Measurements from ENCODE around the gene KATNAL2. TPM values are rescaled to one million over a fixed set of nuclear protein-coding genes. Genes with fewer than 3 reads are reported as not detected.

KATNAL2 gene
- total RNA-seq, 4 donors from 2014 or later = 1.1 to 10.1 (median 1.9) TPM

DNA sequence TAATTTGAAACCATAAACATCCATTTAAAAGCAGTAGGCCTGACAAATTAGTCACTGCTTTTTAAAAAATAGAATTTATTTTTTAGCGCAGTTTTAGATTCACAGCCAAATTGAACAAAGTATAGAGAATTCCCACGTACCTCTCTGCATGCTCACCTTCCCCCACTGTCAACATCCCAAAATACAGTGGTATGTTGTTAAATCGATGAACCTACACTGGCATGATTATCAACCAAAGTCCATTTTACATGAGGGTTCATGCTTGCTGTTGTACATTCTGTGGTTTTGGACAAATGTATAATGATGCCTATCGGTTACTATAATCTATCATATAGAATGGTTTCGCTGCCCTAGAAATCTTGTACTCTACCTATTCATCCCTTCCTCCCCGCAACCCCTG lies 123.6 kb downstream of the KATNAL2 start:
- no peak overlapping the region for H3K27ac ChIP-seq
- H3K4me3 ChIP-seq = no peak overlapping the region
- H3K27me3 ChIP-seq = no peaks in the 10 kb centered on the region
- DNase-seq (ENCODE audit: low spot score in 2 of 2) = no peak
- TF ChIP-seq POLR2A (IDR thresholded peaks at IDR 0.05) = no peak
- no peak for TF ChIP-seq CTCF (IDR thresholded peaks at IDR 0.05)
- no peak for TF ChIP-seq POLR2AphosphoS5 (IDR thresholded peaks at IDR 0.05)
- TF ChIP-seq EP300 (IDR thresholded peaks at IDR 0.05) = no peak
- WGBS = 95% methylated on average over 6 of the region's 6 CpGs
- H3K36me3 ChIP-seq = no peaks in the 10 kb centered on the region
- no peaks in the 10 kb centered on the region for H3K9me3 ChIP-seq
- H3K4me1 ChIP-seq = no peaks in the 10 kb centered on the region

GRCh38 chr18:47050468-47050867 lies 133.1 kb downstream of the KATNAL2 start:
- TF ChIP-seq CTCF (IDR thresholded peaks at IDR 0.05) = peak; percentile 45 to 51
- no peak for TF ChIP-seq POLR2A (IDR thresholded peaks at IDR 0.05)
- Histone ChIP-seq H3K27ac (no peak overlapping the region), H3K9me3 (no peaks in the 10 kb centered on the region), H3K27me3 (no peaks in the 10 kb centered on the region), H3K36me3 (no peaks in the 10 kb centered on the region), H3K4me3 (no peak overlapping the region), H3K4me1 (no peaks in the 10 kb centered on the region)
- DNase-seq (ENCODE audit: low spot score in 2 of 2) = no peak
- 38% methylated on average over 7 of the region's 7 CpGs for WGBS

- no peak for DNase-seq (ENCODE audit: low spot score in 2 of 2)
- no peaks in the 10 kb centered on the region for H3K9me3 ChIP-seq
- no peaks in the 10 kb centered on the region for H3K27me3 ChIP-seq
- H3K27ac ChIP-seq = no peak overlapping the region
- TF ChIP-seq POLR2A (IDR thresholded peaks at IDR 0.05) (no peak), POLR2AphosphoS5 (IDR thresholded peaks at IDR 0.05) (no peak), EP300 (IDR thresholded peaks at IDR 0.05) (no peak)
- no peaks in the 10 kb centered on the region for H3K4me1 ChIP-seq
- H3K4me3 ChIP-seq = no peak overlapping the region
- H3K36me3 ChIP-seq = no peaks in the 10 kb centered on the region
- 84% methylated on average over 5 of the region's 5 CpGs for WGBS
Measured at GRCh38 chr18:47054369-47054768, 137.0 kb downstream of the KATNAL2 start.

DNA sequence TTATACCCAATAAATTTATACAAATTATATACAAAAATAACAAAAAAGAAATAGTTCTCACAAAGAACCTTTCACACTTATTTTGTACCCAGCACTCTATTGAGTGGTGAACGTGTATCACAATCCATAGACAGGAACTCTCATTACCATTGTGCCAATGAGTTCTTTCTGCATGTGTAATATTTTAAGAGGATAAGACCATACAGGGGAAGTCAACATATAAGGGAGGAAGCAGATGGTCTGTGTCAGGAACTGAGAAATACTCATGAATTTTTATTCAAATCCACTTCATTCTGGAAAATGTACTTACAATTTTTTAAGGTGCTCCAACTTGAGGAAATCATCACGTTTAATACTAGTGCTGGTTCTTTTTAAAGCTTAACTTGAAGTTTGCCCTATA lies 145.1 kb downstream of the KATNAL2 start:
- Histone ChIP-seq H3K36me3 (no peaks in the 10 kb centered on the region), H3K27me3 (no peaks in the 10 kb centered on the region), H3K4me3 (no peak overlapping the region), H3K4me1 (no peaks in the 10 kb centered on the region), H3K27ac (no peak overlapping the region), H3K9me3 (no peaks in the 10 kb centered on the region)
- 67% methylated on average over 2 of the region's 2 CpGs for WGBS
- no peak for DNase-seq (ENCODE audit: low spot score in 2 of 2)
- TF ChIP-seq POLR2A (IDR thresholded peaks at IDR 0.05) = no peak

DNA sequence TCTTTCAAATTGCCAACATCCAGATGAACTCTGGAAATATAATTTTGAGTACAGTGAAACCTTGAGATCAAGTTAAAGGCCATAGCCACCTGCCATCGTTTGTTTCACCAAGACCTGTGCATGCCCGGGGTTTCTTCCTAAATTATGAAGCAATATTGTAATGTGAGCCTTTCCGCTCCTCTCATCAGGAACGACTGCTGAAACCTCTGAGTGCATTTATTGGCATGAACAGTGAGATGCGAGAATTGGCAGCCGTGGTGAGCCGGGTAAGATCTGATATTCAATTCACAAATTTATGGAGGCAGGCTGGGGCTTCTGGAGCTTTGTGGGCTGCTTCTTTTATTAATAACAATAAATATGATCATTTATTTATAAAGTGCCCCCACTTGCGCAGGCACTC lies 145.7 kb downstream of the KATNAL2 start:
- no peak for DNase-seq (ENCODE audit: low spot score in 2 of 2)
- no peak overlapping the region for H3K4me3 ChIP-seq
- no peaks in the 10 kb centered on the region for H3K27me3 ChIP-seq
- H3K27ac ChIP-seq = no peak overlapping the region
- 93% methylated on average over 8 of the region's 8 CpGs for WGBS
- no peaks in the 10 kb centered on the region for H3K4me1 ChIP-seq
- no peaks in the 10 kb centered on the region for H3K9me3 ChIP-seq
- no peak for TF ChIP-seq POLR2A (IDR thresholded peaks at IDR 0.05)
- no peak for TF ChIP-seq EP300 (IDR thresholded peaks at IDR 0.05)
- TF ChIP-seq CTCF (IDR thresholded peaks at IDR 0.05) = no peak
- no peaks in the 10 kb centered on the region for H3K36me3 ChIP-seq

DNA sequence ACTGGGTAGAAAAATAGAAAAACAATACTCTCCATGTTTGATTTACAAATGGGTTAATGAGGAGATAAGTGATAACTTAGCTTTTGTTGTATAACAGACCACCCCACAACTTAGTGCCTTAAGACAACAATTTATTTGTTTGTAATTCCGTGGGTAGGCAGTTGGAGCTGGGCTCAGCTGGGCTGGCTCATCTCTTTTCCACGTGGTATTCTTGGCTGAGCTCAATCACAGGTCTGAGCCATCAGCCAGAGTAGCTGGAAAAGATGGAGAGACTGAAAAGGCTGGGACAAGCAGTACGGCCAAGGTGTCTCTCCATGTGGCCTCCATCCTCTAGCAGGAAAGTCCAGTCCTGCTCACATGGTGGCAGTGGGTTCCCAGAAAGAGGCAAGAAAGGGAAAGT lies 150.2 kb downstream of the KATNAL2 start:
- Histone ChIP-seq H3K27ac (no peak overlapping the region), H3K27me3 (no peaks in the 10 kb centered on the region), H3K4me3 (no peak overlapping the region), H3K36me3 (no peaks in the 10 kb centered on the region), H3K4me1 (no peaks in the 10 kb centered on the region), H3K9me3 (no peaks in the 10 kb centered on the region)
- no peak for DNase-seq (ENCODE audit: low spot score in 2 of 2)
- no peak for TF ChIP-seq POLR2AphosphoS5 (IDR thresholded peaks at IDR 0.05)
- TF ChIP-seq EP300 (IDR thresholded peaks at IDR 0.05) = no peak
- TF ChIP-seq CTCF (IDR thresholded peaks at IDR 0.05) = no peak
- TF ChIP-seq POLR2A (IDR thresholded peaks at IDR 0.05) = no peak
- WGBS = 62% methylated on average over 3 of the region's 3 CpGs
